Activated CD8-positive, alpha-beta T cell treated with anti-CD3 and anti-CD28 coated beads for 36 hours (primary cell): ENCODE measurements around the gene APOL6. TPM values are rescaled to one million over a fixed set of nuclear protein-coding genes. Genes with fewer than 3 reads are reported as not detected.
"Not testable (repeated sequence)": the region's sequence is repeated elsewhere in the genome, so short reads cannot be mapped to it uniquely, and the experiment has no call there.

Experiments used
- ATAC-seq: fragments of 200-7000 bp; cut with Tn5 transposase; one replicate; pipeline ENCODE4 v1.10.0; 2021; ENCODE audit warnings: mild to moderate bottlenecking, moderate library complexity
- CTCF ChIA-PET: fragments of 350-600 bp; sonication (Branson Sonifier 250); formaldehyde crosslinking; loops from one replicate; lab custom pipeline; 2021; ENCODE audit warnings: antibody characterized with exemption; lab: Charles Lee
- POLR2A ChIA-PET: fragments of 350-600 bp; sonication (Branson Sonifier 250); formaldehyde crosslinking; loops from one replicate; lab custom pipeline; 2021; ENCODE audit warnings: antibody characterized with exemption; lab: Charles Lee
- DNase-seq: peaks from one replicate; pipeline ENCODE4 v3.0.0-alpha.2; 2020
- H3K27ac Mint-ChIP-seq: one replicate; pipeline ENCODE4 v1.8.0; 2021; ENCODE audit warnings: mild to moderate bottlenecking, mixed read lengths
- H3K27me3 Mint-ChIP-seq: one replicate; pipeline ENCODE4 v1.8.0; 2021; ENCODE audit warnings: mixed read lengths
- H3K36me3 Mint-ChIP-seq: one replicate; pipeline ENCODE4 v1.8.0; 2021; ENCODE audit warnings: low read depth, mixed read lengths
- H3K4me1 Mint-ChIP-seq: one replicate; pipeline ENCODE4 v1.8.0; 2021; ENCODE audit warnings: low read depth, mixed read lengths
- H3K4me3 Mint-ChIP-seq: one replicate; pipeline ENCODE4 v1.8.0; 2021; ENCODE audit warnings: mild to moderate bottlenecking, moderate library complexity, mixed read lengths
- H3K9me3 Mint-ChIP-seq: one replicate; pipeline ENCODE4 v1.8.0; 2021; ENCODE audit warnings: mixed read lengths
- intact Hi-C: fragments of 100-400 bp; cut with micrococcal nuclease; formaldehyde crosslinking; loops from one replicate; pipeline ENCODE4 v1.10.0; 2022
- total RNA-seq, 2 experiments: library from RNA; stranded (reverse); gene quantifications; one replicate each; pipeline ENCODE4 v1.2.3, GENCODE V29; 2021
- TF ChIP-seq, protein P1 (sequence below): fragments of 200-600 bp; IDR thresholded peaks from one replicate; pipeline ENCODE4 v1.8.0; 2022; ENCODE audit warnings: antibody characterized with exemption, mild to moderate bottlenecking

APOL6 gene
- total RNA-seq, 2 experiments from 2014 or later, result 37.1 to 38.0 TPM

DNA sequence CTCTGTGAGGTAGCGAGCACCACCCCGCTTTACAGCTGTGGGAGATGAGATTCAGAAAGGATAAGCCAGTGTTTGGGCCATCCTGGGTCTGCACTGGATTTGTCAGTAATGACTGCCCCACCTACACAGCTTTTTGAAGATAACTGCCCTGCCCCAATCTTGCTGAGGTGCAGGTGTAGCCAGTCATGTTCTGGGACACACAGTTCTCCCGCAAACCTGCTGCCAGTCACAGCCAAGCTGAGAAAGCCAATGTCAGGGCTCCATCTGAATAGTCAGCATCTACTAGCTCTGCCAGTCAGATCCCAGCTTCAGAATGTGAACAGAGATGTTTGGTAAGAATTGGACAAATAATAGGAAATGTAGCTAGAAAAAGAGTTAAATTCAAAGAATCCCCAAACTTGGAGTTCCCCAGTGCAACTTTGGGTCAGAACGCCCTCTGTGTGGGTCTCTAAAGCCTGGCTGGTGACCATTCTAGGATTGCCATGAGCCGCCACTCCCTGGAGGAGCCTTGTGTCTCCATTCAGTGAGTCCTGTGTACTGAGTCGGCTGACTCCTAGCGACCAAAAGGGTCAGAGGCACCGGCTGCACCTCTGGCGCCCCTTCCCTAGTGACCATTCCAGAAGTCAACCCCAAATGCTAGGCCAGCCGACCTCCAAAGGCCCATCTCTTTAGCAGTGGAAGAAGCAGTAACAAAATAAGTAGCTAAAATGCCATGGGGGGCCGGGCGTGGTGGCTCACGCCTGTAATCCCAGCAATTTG lies 28.7 kb upstream of the APOL6 start:
- no peak for DNase-seq
- no peak overlapping the region for H3K27ac Mint-ChIP-seq
- TF ChIP-seq, protein P1, sequence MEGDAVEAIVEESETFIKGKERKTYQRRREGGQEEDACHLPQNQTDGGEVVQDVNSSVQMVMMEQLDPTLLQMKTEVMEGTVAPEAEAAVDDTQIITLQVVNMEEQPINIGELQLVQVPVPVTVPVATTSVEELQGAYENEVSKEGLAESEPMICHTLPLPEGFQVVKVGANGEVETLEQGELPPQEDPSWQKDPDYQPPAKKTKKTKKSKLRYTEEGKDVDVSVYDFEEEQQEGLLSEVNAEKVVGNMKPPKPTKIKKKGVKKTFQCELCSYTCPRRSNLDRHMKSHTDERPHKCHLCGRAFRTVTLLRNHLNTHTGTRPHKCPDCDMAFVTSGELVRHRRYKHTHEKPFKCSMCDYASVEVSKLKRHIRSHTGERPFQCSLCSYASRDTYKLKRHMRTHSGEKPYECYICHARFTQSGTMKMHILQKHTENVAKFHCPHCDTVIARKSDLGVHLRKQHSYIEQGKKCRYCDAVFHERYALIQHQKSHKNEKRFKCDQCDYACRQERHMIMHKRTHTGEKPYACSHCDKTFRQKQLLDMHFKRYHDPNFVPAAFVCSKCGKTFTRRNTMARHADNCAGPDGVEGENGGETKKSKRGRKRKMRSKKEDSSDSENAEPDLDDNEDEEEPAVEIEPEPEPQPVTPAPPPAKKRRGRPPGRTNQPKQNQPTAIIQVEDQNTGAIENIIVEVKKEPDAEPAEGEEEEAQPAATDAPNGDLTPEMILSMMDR, result no peak
- ChIA-PET CTCF (interaction anchor here (1.0 to 2.3 kb wide), 3 partner anchors 189 to 302 kb away, joined by 3 to 5 read pairs (median 3); no protein-coding TSS in a partner anchor), POLR2A (no interaction called here)
- H3K27me3 Mint-ChIP-seq, result peaks cover 3% of the 10 kb centered on the region
- H3K4me1 Mint-ChIP-seq, result no peaks in the 10 kb centered on the region
- intact Hi-C loops, result loop anchor here (10.0 kb wide), 2 partner anchors 265 to 505 kb away; no protein-coding TSS in a partner anchor
- no peak overlapping the region for H3K4me3 Mint-ChIP-seq
- H3K9me3 Mint-ChIP-seq, result no peaks in the 10 kb centered on the region
- H3K36me3 Mint-ChIP-seq, result no peaks in the 10 kb centered on the region
- no peak for ATAC-seq

DNA sequence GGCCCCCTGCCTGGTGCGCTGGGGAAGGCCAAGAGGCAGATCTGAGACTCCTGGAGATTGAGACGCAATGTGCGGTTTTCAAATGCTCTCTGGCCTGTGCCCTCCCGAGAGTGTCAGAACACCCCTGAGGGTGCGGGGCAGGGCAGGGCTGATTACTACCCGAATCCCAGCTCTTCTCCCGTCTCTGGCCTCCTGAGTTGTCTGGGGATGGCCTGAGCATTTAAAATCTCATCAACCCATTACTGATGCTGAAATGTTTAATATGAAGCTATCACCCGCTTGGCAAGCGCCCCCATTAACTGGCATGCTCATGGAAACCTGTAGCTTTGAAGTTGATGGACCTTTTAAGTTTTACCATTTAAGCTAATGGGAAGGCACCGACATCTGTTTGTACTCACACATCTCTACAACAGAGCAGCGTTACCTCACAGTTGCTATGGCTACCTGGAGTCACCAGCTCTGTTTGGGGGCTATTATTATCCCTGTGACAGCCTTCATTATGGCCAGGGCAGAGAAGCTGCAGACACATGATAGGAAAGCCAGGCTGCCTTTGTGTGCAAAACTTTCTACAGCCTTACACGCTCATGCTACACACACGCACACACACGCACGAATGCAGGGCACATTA lies 27.5 kb upstream of the APOL6 start:
- TF ChIP-seq, protein P1, result no peak

DNA sequence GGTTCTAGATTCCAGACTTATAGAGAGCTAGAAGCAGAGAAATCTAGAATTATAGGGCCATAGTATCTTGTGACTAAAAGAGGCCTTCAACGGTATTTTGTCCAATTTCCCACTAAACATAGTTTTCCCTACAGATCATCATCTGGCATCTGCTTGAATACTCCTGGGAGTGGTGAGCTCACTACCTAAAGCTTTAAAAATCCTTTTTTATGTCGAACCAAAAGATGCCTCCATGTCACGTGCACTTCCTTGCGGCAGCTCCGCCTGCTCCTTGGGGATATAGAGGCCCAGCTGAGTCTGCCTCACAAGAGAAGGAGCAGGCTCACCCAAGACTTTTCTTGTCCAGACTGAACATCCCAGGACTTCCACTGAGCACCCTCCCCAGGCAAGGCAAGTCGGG lies 26.8 kb upstream of the APOL6 start:
- Mint-ChIP-seq H3K27ac (no peak overlapping the region), H3K36me3 (no peaks in the 10 kb centered on the region), H3K4me1 (no peaks in the 10 kb centered on the region), H3K9me3 (no peaks in the 10 kb centered on the region), H3K4me3 (no peak overlapping the region), H3K27me3 (peaks cover 9% of the 10 kb centered on the region)
- no peak for ATAC-seq
- no peak for DNase-seq
- CTCF ChIA-PET, result interaction anchor here (0.8 to 2.3 kb wide), 6 partner anchors 9 to 503 kb away, joined by 3 to 11 read pairs (median 4); partner anchors contain the start of gene APOL6
- POLR2A ChIA-PET, result interaction anchor here (0.6 kb wide), 1 partner anchor 21 kb away, joined by 3 read pairs; no protein-coding TSS in a partner anchor
- TF ChIP-seq, protein P1, result no peak
- intact Hi-C loops, result loop anchor here (10.0 kb wide), 2 partner anchors 267 to 503 kb away; no protein-coding TSS in a partner anchor

More for the DNA sequence above, 27.5 kb upstream of the APOL6 start:
- ATAC-seq, result no peak
- peaks cover 7% of the 10 kb centered on the region for H3K27me3 Mint-ChIP-seq
- H3K36me3 Mint-ChIP-seq, result no peaks in the 10 kb centered on the region
- no peak for DNase-seq
- H3K4me1 Mint-ChIP-seq, result no peaks in the 10 kb centered on the region
- ChIA-PET POLR2A (interaction anchor here (0.6 kb wide), 1 partner anchor 22 kb away, joined by 3 read pairs; no protein-coding TSS in a partner anchor), CTCF (interaction anchor here (0.8 to 2.3 kb wide), 9 partner anchors 8 to 504 kb away, joined by 3 to 11 read pairs (median 4); partner anchors contain the start of gene APOL6)
- no peak overlapping the region for H3K27ac Mint-ChIP-seq
- intact Hi-C loops, result loop anchor here (10.0 kb wide), 2 partner anchors 266 to 504 kb away; no protein-coding TSS in a partner anchor
- no peak overlapping the region for H3K4me3 Mint-ChIP-seq
- no peaks in the 10 kb centered on the region for H3K9me3 Mint-ChIP-seq

DNA sequence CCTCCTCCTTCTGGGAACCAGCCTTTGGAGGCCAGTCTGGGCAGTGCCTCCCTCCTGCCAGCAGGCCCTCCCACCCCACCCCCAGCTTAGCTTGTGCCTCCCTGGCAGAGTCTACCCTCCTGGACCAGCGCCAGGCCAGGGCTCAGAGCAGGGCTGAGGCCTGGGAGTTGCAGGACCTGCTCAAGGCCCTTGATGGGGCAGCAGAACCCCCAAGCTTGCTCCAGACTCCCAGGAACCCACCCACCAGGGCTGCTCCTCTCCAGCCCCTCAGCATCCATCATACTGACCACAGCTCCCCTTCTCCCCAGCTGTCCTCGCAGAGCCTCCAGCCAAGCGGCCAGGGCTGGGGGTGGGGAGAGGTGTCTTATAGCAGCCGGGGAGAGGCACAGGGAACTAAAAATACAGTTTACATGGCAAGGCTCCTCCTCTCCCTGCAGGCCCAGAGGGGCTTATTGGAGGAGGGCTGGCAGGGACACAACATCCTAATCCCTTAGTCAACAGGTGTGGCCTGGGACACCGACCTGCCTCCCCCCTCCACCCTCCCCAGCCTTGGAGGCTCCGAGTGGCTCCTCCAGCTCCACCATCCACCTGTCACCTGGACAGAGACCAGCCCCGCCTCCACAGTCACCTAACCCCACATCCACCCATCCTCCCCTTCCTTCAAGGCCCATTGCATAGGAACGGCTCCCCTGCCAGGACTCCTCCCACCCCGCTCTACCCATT lies 25.9 kb upstream of the APOL6 start:
- H3K27me3 Mint-ChIP-seq, result peaks cover 7% of the 10 kb centered on the region
- TF ChIP-seq, protein P1, result no peak
- intact Hi-C loops, result loop anchor here (10.0 kb wide), 2 partner anchors 268 to 502 kb away; no protein-coding TSS in a partner anchor
- no peak overlapping the region for H3K4me3 Mint-ChIP-seq
- no peak overlapping the region for H3K27ac Mint-ChIP-seq
- H3K4me1 Mint-ChIP-seq, result peaks cover 4% of the 10 kb centered on the region
- H3K9me3 Mint-ChIP-seq, result no peaks in the 10 kb centered on the region
- ChIA-PET CTCF (interaction anchor here (1.8 to 2.3 kb wide), 2 partner anchors 10 to 272 kb away, joined by 3 to 11 read pairs; no protein-coding TSS in a partner anchor), POLR2A (no interaction called here)
- H3K36me3 Mint-ChIP-seq, result no peaks in the 10 kb centered on the region
- ATAC-seq, result no peak
- no peak for DNase-seq

DNA sequence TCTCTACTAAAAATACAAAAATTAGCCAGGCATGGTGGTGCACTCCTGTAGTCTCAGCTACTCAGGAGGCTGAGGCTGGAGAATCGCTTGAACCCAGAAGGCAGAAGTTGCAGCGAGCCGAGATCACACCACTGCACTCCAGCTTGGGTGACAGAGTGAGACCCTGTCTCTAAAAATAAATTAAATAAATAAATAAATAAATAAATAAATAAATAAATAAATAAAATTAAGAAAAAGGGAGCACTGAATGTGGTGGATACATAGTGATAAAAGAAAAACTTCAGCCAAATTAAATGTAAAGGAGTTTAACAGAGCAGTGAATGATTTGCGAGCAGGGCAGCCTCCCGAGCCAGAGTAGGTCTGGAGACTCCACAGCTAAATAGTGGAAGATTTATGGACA lies 24.4 kb upstream of the APOL6 start:
- H3K27ac Mint-ChIP-seq, ATAC-seq, H3K9me3 Mint-ChIP-seq, POLR2A ChIA-PET, DNase-seq, H3K27me3 Mint-ChIP-seq, H3K4me3 Mint-ChIP-seq, H3K36me3 Mint-ChIP-seq: not testable (repeated sequence)
- H3K4me1 Mint-ChIP-seq, result peaks cover 14% of the 10 kb centered on the region
- intact Hi-C loops, result loop anchor here (10.0 kb wide), 2 partner anchors 269 to 501 kb away; no protein-coding TSS in a partner anchor
- CTCF ChIA-PET, result interaction anchor here (0.7 to 1.3 kb wide), 3 partner anchors 11 to 273 kb away, joined by 3 to 4 read pairs (median 4); no protein-coding TSS in a partner anchor
